Endothelial cell of umbilical vein (primary cell): Measurements from ENCODE around the gene ZMIZ1.

Source experiments
- CTCF ChIP-seq, 2 donors: IDR thresholded peaks; 1 replicate in 1 of 2; 2 replicates in 1 of 2; pipeline ENCODE4 v1.5.1; 2011; ENCODE audit warnings: low read length in 2 of 2, mild to moderate bottlenecking in 2 of 2, moderate library complexity in 2 of 2, control low read depth in 1 of 2, inconsistent platforms in 1 of 2, low read depth in 1 of 2; ENCODE audit not compliant: insufficient read depth in 1 of 2; ENCODE audit errors: extremely low read depth in 1 of 2
- EZH2 ChIP-seq: IDR thresholded peaks from 2 replicates; pipeline ENCODE4 v1.6.1; 2012; ENCODE audit warnings: borderline replicate concordance, low read depth, mild to moderate bottlenecking, moderate library complexity, low read length, inconsistent platforms; ENCODE audit not compliant: severe bottlenecking
- GATA2 ChIP-seq: IDR thresholded peaks from 2 replicates; pipeline ENCODE4 v1.7.0; 2011; ENCODE audit warnings: low read depth, mild to moderate bottlenecking, moderate library complexity, mixed read lengths, low read length; ENCODE audit not compliant: insufficient read length, insufficient read depth
- JUN ChIP-seq: IDR thresholded peaks from 2 replicates; pipeline ENCODE4 v1.6.1; 2011; ENCODE audit warnings: borderline replicate concordance, low read depth; ENCODE audit not compliant: insufficient read length, insufficient read depth
- MYC ChIP-seq: IDR thresholded peaks from one replicate; pipeline ENCODE4 v1.6.1; 2011; ENCODE audit warnings: mild to moderate bottlenecking, low read depth, low read length
- POLR2A ChIP-seq: IDR thresholded peaks from 2 replicates; pipeline ENCODE4 v1.6.1; 2012; ENCODE audit warnings: low read depth, mild to moderate bottlenecking, control low read depth, low read length
- POLR2AphosphoS5 ChIP-seq: IDR thresholded peaks from 2 replicates; pipeline ENCODE4 v1.6.1; 2012; ENCODE audit warnings: low read depth, mild to moderate bottlenecking, control low read depth, low read length, moderate library complexity; ENCODE audit not compliant: insufficient read depth

DNA sequence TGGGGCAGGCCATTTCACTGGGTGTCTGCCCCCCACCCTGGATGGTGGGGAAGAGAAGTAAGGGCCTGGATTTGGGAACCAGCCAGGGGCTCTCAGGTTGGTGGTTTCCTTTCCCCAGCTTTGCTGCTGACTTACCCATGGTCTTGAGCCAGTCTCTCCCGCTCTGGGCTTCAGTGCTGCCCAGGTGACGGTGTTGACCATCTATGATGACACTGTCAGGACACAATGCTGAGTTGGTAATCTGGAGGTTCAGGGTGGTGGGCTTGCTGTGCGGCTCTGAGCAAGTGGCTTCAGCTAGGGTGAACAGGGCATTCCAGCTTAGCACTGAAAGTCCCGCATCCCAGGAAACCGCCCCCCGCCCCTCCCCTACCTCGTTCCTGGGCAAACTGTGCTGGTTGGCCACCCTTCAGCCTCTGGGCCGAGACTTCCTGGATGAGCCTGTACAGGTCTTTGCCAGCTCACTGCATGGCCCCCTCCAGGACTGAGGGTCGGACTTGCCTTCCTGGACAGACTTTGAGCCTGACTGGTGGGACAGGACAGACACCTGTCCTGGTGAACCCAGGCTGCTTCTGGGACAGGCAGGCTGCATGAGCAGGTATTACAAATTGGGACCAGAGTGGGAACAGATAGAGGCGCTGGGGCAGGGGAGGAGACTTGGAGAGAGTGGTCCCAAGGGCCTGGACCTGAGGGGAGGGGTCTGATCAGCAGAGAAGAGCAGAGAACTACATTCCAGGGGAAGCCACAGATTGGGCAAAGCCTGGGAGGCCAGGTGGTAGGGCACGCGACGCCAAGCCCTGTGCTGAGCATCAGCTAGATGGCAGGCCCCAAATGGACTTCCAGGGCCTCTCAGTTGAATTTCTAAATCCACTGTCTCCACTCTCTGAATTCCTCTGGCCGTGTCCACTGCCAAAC, 19.9 kb upstream of the ZMIZ1 start:
- TF ChIP-seq CTCF (IDR thresholded peaks at IDR 0.05; ENCODE audit: extremely low read depth in 1 of 2, insufficient read depth in 1 of 2, low read depth in 1 of 2, low read length in 2 of 2) (no peak), POLR2A (no peak), EZH2 (no peak), MYC (no peak), POLR2AphosphoS5 (no peak), JUN (no peak), GATA2 (no peak)
